HepG2 (cell line): ENCODE data around the gene OR2T8. TPM values are rescaled to one million over a fixed set of nuclear protein-coding genes. Genes with fewer than 3 reads are reported as not detected.

Source experiments
- ATAC-seq: fragments of 200-7000 bp; cut with Tn5 transposase; 3 replicates; pipeline ENCODE4 v1.9.1; 2020; ENCODE audit warnings: mild to moderate bottlenecking, moderate library complexity
- BruUV-seq: library from RNA; stranded (reverse); fragments of 400-500 nt; replicated peaks from 2 replicates; lab custom pipeline; 2021; lab: Mats Ljungman, UMichigan
- CTCF ChIA-PET: fragments of 300-600 bp; formaldehyde crosslinking; extraction: SDS; loops from one replicate; lab custom pipeline; 2021; ENCODE audit warnings: low total read pairs, inconsistent platforms, low intra/inter-chr PET ratio; lab: Yijun Ruan, JAX
- POLR2A ChIA-PET: fragments of 350-600 bp; sonication (Branson Sonifier 250); formaldehyde crosslinking; loops from one replicate; lab custom pipeline; 2020; ENCODE audit warnings: antibody characterized with exemption, inconsistent platforms; lab: Yijun Ruan, JAX
- DNase-seq: peaks from one replicate; pipeline ENCODE4 v3.0.0-alpha.2; 2015; ENCODE audit warnings: low spot score
- FAIRE-seq: peaks from 3 replicates; lab custom pipeline; 2011; peaks lifted over from hg19 to GRCh38; lab: Jason Lieb, UNC
- H2AFZ ChIP-seq: one replicate; pipeline ENCODE4 v1.6.1; 2011; ENCODE audit warnings: low read length, inconsistent platforms
- H3K27ac ChIP-seq: fragments of 300-600 bp; 3 replicates; pipeline ENCODE4 v1.8.0; 2011; ENCODE audit warnings: mixed run types, mild to moderate bottlenecking, mixed read lengths, low read length, inconsistent platforms; ENCODE audit not compliant: insufficient read depth; ENCODE audit errors: extremely low read length
- H3K27me3 ChIP-seq, 2 experiments: fragments of 200-600 bp in 1 of 2; 2 replicates in 1 of 2; 3 replicates in 1 of 2; pipeline versions ENCODE4 v1.6.0 to v1.8.0; 2011; ENCODE audit warnings: low read length in 2 of 2, mild to moderate bottlenecking in 2 of 2, moderate library complexity in 2 of 2, inconsistent platforms in 1 of 2; ENCODE audit not compliant: insufficient read depth in 2 of 2, control insufficient read depth in 1 of 2
- H3K36me3 ChIP-seq, 2 experiments: fragments of 200-600 bp in 1 of 2; replicated peaks in 1 of 2; 2 replicates in 1 of 2; 3 replicates in 1 of 2; pipeline versions ENCODE4 v1.5.1 to v1.8.0; 2011; ENCODE audit warnings: low read length in 2 of 2, inconsistent platforms in 1 of 2; ENCODE audit not compliant: insufficient read depth in 2 of 2, control insufficient read depth in 1 of 2
- H3K4me1 ChIP-seq: 2 replicates; pipeline ENCODE4 v1.5.1; 2012; ENCODE audit warnings: low read length, inconsistent platforms; ENCODE audit not compliant: insufficient read depth
- H3K4me2 ChIP-seq: 2 replicates; pipeline ENCODE4 v1.6.0; 2011; ENCODE audit warnings: low read depth, low read length, inconsistent platforms
- H3K4me3 ChIP-seq, 3 experiments: fragments of 200-600 bp in 1 of 3; sonication (generic), shearing (Covaris generic) in 1 of 3; replicated peaks in 1 of 3; 2 replicates each; pipeline ENCODE4 v1.5.1; 2011 to 2016; ENCODE audit warnings: low read length in 3 of 3, inconsistent platforms in 2 of 3, low read depth in 2 of 3, mild to moderate bottlenecking in 2 of 3, control low read depth in 1 of 3, mixed read lengths in 1 of 3; ENCODE audit not compliant: insufficient read depth in 1 of 3
- H3K79me2 ChIP-seq: one replicate; pipeline ENCODE4 v1.6.1; 2011; ENCODE audit warnings: low read length, inconsistent platforms; ENCODE audit not compliant: insufficient read depth
- H3K9ac ChIP-seq: 2 replicates; pipeline ENCODE4 v1.6.0; 2011; ENCODE audit warnings: mild to moderate bottlenecking, low read depth, low read length, inconsistent platforms; ENCODE audit not compliant: insufficient read depth
- H3K9me3 ChIP-seq: 2 replicates; pipeline ENCODE4 v1.5.1; 2012; ENCODE audit warnings: mild to moderate bottlenecking, low read length
- H4K20me1 ChIP-seq: 2 replicates; pipeline ENCODE4 v1.6.0; 2011; ENCODE audit warnings: inconsistent platforms, mild to moderate bottlenecking, low read length, moderate library complexity; ENCODE audit not compliant: insufficient read depth
- KAT2B ChIP-seq: fragments of 150-350 bp; IDR thresholded peaks from 2 replicates; pipeline ENCODE4 v1.6.1; 2014; ENCODE audit warnings: low read depth, low read length, borderline replicate concordance
- MAFK ChIP-seq, 2 experiments: IDR thresholded peaks in 1 of 2; conservative IDR thresholded peaks in 1 of 2; 2 replicates each; pipeline ENCODE4 v1.6.1; 2011; ENCODE audit warnings: improper control_type of control experiment in 2 of 2, low read length in 2 of 2
- RAD21 ChIP-seq: fragments of 450-650 bp; formaldehyde crosslinking; IDR thresholded peaks from 2 replicates; pipeline ENCODE4 v1.5.0; 2020; ENCODE audit warnings: mild to moderate bottlenecking
- RCOR2 ChIP-seq: IDR thresholded peaks from 2 replicates; pipeline ENCODE4 v1.6.1; 2016; ENCODE audit warnings: missing biosample characterization, missing genetic modification reagents
- SRSF1 ChIP-seq: fragments of 200-400 bp; formaldehyde crosslinking; optimal IDR thresholded peaks from 2 replicates; pipeline ENCODE3; 2017; ENCODE audit warnings: mild to moderate bottlenecking, low read depth, low read length, moderate library complexity
- ZBTB49 ChIP-seq: sonication (generic); formaldehyde crosslinking; IDR thresholded peaks from 2 replicates; pipeline ENCODE4 v1.4.0; 2020; ENCODE audit warnings: missing genetic modification reagents, borderline replicate concordance
- ZKSCAN1 ChIP-seq: fragments of 150-350 bp; IDR thresholded peaks from 2 replicates; pipeline ENCODE4 v1.6.1; 2014; ENCODE audit warnings: low read length
- ZNF263 ChIP-seq: sonication (generic); formaldehyde crosslinking; IDR thresholded peaks from 2 replicates; pipeline ENCODE4 v1.4.0; 2020; ENCODE audit warnings: missing genetic modification reagents
- WGBS: methylation state at CpG from one replicate; pipeline ENCODE4 v1.1.6; 2017; ENCODE audit warnings: low lambda C conversion rate; 5-methylcytosine and 5-hydroxymethylcytosine counted together
- in situ Hi-C: cut with HindIII; loops from 2 replicates; pipeline ENCODE4 v1.10.0; 2017; ENCODE audit warnings: low pct_unique_long_range_greater_than_20kb; ENCODE audit not compliant: extremely low pct_ligation_motif_present
- intact Hi-C: fragments of 100-400 bp; cut with micrococcal nuclease; formaldehyde crosslinking; loops from one replicate; pipeline ENCODE4 v1.10.0; 2022; ENCODE audit not compliant: unreplicated experiment
- polyA plus RNA-seq, 8 experiments: library from polyadenylated mRNA; depleted of rRNA in 3 of 8; stranded (reverse) in 7 of 8; unstranded in 1 of 8; fragments of >200 nt; fragmentation: Illumina TruSeq in 4 of 8; extraction: Trizol in 4 of 8; gene quantifications; 2 replicates each; pipeline versions ENCODE4 v1.2.1 to v1.2.3, GENCODE V29; 2011 to 2016; ENCODE audit warnings: low read depth in 4 of 8, missing spikeins in 1 of 8, mixed read lengths in 1 of 8; ENCODE audit not compliant: insufficient read depth in 1 of 8
- total RNA-seq, 5 experiments: library from RNA; depleted of rRNA; stranded (reverse); fragments of >200 nt; fragmentation: Illumina TruSeq; extraction: Trizol; gene quantifications; 2 replicates each; pipeline ENCODE4 v1.2.3, GENCODE V29; 2016; ENCODE audit warnings: low read depth in 1 of 5
- TF ChIP-seq, protein P1 (sequence below): IDR thresholded peaks from 2 replicates; pipeline ENCODE4 v1.6.1; 2016; ENCODE audit warnings: missing biosample characterization, missing genetic modification reagents, low read depth

The OR2T8 gene
- total and polyA plus RNA-seq, 2 of the 13 experiments (the other 11 are each of a cell fraction or from before 2014, with no cell fraction given): not detected

- TF ChIP-seq ZBTB49 (CRISPR knock-in tag) (no peak), MAFK (conservative IDR thresholded peaks at IDR 0.05 in 1 of 2, IDR thresholded peaks at IDR 0.05 in 1 of 2; ENCODE audit: low read length in 2 of 2) (peak; percentile 85 to 93)
Observed at GRCh38 chr1:247953408-247953807, 33.4 kb downstream of the OR2T8 start (continued).

DNA sequence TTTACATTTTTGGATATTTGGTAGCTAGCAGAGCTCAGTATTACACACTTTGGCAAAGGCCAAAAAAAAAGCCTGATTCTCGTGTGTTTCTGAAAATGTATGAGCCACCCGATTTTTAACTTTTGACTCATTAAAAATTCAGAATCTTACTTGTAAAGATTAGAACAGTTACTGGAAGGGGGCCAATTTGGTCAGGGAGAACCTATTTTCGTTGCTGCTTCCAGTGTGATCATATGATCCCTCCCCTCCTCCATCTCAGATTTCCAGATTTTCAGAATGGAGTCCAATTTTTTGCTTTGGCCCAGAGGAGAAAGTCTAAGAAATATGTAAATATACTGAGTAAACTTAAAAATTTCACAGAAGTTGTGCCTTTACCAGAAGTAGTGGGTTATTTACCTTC, 41.7 kb downstream of the OR2T8 start:
- in situ Hi-C loops (no loop called here), intact Hi-C loops (no loop called here)
- BruUV-seq: no TSS peak
- CTCF ChIA-PET: no interaction called here
- no peaks in the 10 kb centered on the region for H4K20me1 ChIP-seq
- no peaks in the 10 kb centered on the region for H3K79me2 ChIP-seq
- 1% methylated on average over 3 of the region's 3 CpGs for WGBS
- H3K4me1 ChIP-seq: no peaks in the 10 kb centered on the region
- FAIRE-seq (no peak), DNase-seq (no peak), ATAC-seq (no peak)
- TF ChIP-seq ZNF263 (CRISPR knock-in tag): no peak
- no peak for TF ChIP-seq RAD21 (CRISPR knock-in tag)
- no peak for TF ChIP-seq ZKSCAN1
- no peak for TF ChIP-seq KAT2B
- no peak for TF ChIP-seq RCOR2 (CRISPR knock-in tag)
- TF ChIP-seq SRSF1: no peak
- TF ChIP-seq, protein P1, sequence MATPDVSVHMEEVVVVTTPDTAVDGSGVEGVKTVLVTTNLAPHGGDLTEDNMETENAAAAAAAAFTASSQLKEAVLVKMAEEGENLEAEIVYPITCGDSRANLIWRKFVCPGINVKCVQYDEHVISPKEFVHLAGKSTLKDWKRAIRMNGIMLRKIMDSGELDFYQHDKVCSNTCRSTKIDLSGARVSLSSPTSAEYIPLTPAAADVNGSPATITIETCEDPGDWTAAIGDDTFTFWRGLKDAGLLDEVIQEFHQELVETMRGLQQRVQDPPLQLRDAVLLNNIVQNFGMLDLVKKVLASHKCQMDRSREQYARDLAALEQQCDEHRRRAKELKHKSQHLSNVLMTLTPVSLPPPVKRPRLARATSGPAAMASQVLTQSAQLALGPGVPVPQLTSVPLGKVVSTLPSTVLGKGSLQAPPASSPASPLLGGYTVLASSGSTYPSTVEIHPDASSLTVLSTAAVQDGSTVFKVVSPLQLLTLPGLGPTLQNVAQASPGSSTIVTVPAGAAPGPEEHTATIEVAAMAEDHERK: no peak
- no peak overlapping the region for H3K27ac ChIP-seq
- H3K36me3 ChIP-seq: no peaks in the 10 kb centered on the region
- H3K9me3 ChIP-seq: peaks cover 45% of the 10 kb centered on the region
- no peak overlapping the region for H3K4me3 ChIP-seq
- H3K27me3 ChIP-seq: no peaks in the 10 kb centered on the region
- no peak overlapping the region for H2AFZ ChIP-seq
- no peak overlapping the region for H3K4me2 ChIP-seq
- no peak overlapping the region for H3K9ac ChIP-seq
- POLR2A ChIA-PET: no interaction called here
